DOHH2 (cell line): Measurements from ENCODE around the gene UQCRFS1.

Experiments
- CTCF ChIP-seq: fragments of 200-600 bp; sonication (generic); IDR thresholded peaks from one replicate; pipeline ENCODE4 v1.5.1; 2014; ENCODE audit warnings: antibody characterized with exemption, mild to moderate bottlenecking, low read depth, low read length; ENCODE audit not compliant: poor library complexity, severe bottlenecking
- EZH2phosphoT487 ChIP-seq: fragments of 200-600 bp; sonication (generic); IDR thresholded peaks from 2 replicates; pipeline ENCODE4 v1.6.1; 2017; ENCODE audit warnings: borderline replicate concordance, mild to moderate bottlenecking, antibody characterized with exemption, low read length, moderate library complexity, mixed read lengths

- TF ChIP-seq CTCF (no peak), EZH2phosphoT487 (no peak)
Measured at GRCh38 chr19:29185427-29185826, 27.5 kb downstream of the UQCRFS1 start.
